Astrocyte (in vitro differentiated cells and primary cell): ENCODE data around the gene GET4. TPM values are rescaled to one million over a fixed set of nuclear protein-coding genes. Genes with fewer than 3 reads are reported as not detected.

ENCODE experiments used
- DNase-seq: peaks from one replicate; pipeline ENCODE4 v3.0.0-alpha.2; 2010; ENCODE audit warnings: low read depth
- FAIRE-seq: peaks from 2 replicates; lab custom pipeline; 2011; peaks lifted over from hg19 to GRCh38; lab: Jason Lieb, UNC
- H2AFZ ChIP-seq: 2 replicates; pipeline ENCODE4 v1.6.0; 2012; ENCODE audit warnings: low read depth, low read length, inconsistent platforms
- H3K27ac ChIP-seq: 2 replicates; pipeline ENCODE4 v1.5.1; 2011; ENCODE audit warnings: low read depth, low read length, inconsistent platforms
- H3K27me3 ChIP-seq: 2 replicates; pipeline ENCODE4 v1.6.0; 2011; ENCODE audit warnings: low read length, inconsistent platforms; ENCODE audit not compliant: insufficient read depth
- H3K36me3 ChIP-seq: 2 replicates; pipeline ENCODE4 v1.5.1; 2011; ENCODE audit warnings: low read length, inconsistent platforms; ENCODE audit not compliant: insufficient read depth
- H3K4me1 ChIP-seq: 2 replicates; pipeline ENCODE4 v1.5.1; 2011; ENCODE audit warnings: low read length, inconsistent platforms; ENCODE audit not compliant: insufficient read depth
- H3K4me2 ChIP-seq: 2 replicates; pipeline ENCODE4 v1.6.0; 2012; ENCODE audit warnings: low read length, inconsistent platforms
- H3K4me3 ChIP-seq: 2 replicates; pipeline ENCODE4 v1.5.1; 2011; ENCODE audit warnings: low read depth, mild to moderate bottlenecking, low read length, inconsistent platforms; ENCODE audit not compliant: insufficient read depth
- H3K79me2 ChIP-seq: 2 replicates; pipeline ENCODE4 v1.6.0; 2012; ENCODE audit warnings: mild to moderate bottlenecking, low read length, inconsistent platforms; ENCODE audit not compliant: insufficient read depth
- H3K9ac ChIP-seq: 2 replicates; pipeline ENCODE4 v1.6.0; 2012; ENCODE audit warnings: mild to moderate bottlenecking, low read length, inconsistent platforms
- H3K9me3 ChIP-seq: 2 replicates; pipeline ENCODE4 v1.5.1; 2012; ENCODE audit warnings: low read depth, mild to moderate bottlenecking, low read length, inconsistent platforms; ENCODE audit not compliant: insufficient read depth
- H4K20me1 ChIP-seq: 2 replicates; pipeline ENCODE4 v1.6.0; 2012; ENCODE audit warnings: low read length, inconsistent platforms; ENCODE audit not compliant: insufficient read depth
- H3K27ac Mint-ChIP-seq: one replicate; pipeline ENCODE4 v1.8.0; 2021; ENCODE audit warnings: mild to moderate bottlenecking, mixed read lengths; ENCODE audit not compliant: unreplicated experiment
- H3K27me3 Mint-ChIP-seq: one replicate; pipeline ENCODE4 v1.8.0; 2021; ENCODE audit warnings: low read depth, mixed read lengths; ENCODE audit not compliant: unreplicated experiment
- H3K36me3 Mint-ChIP-seq: one replicate; pipeline ENCODE4 v1.8.0; 2021; ENCODE audit warnings: low read depth, mixed read lengths; ENCODE audit not compliant: unreplicated experiment
- H3K4me1 Mint-ChIP-seq: one replicate; pipeline ENCODE4 v1.8.0; 2021; ENCODE audit warnings: low read depth, mixed read lengths; ENCODE audit not compliant: unreplicated experiment
- H3K4me3 Mint-ChIP-seq: one replicate; pipeline ENCODE4 v1.8.0; 2021; ENCODE audit warnings: mild to moderate bottlenecking, moderate library complexity, mixed read lengths; ENCODE audit not compliant: unreplicated experiment
- H3K9me3 Mint-ChIP-seq: one replicate; pipeline ENCODE4 v1.8.0; 2021; ENCODE audit warnings: mild to moderate bottlenecking, mixed read lengths; ENCODE audit not compliant: unreplicated experiment
- CTCF ChIP-seq: IDR thresholded peaks from 2 replicates; pipeline ENCODE4 v1.5.1; 2011; ENCODE audit warnings: low read depth, mild to moderate bottlenecking, inconsistent platforms, low read length, moderate library complexity; ENCODE audit not compliant: insufficient read depth
- EZH2 ChIP-seq: IDR thresholded peaks from 2 replicates; pipeline ENCODE4 v1.6.1; 2012; ENCODE audit warnings: mild to moderate bottlenecking, low read length, inconsistent platforms; ENCODE audit not compliant: insufficient read depth
- total RNA-seq: library from RNA; stranded (reverse); gene quantifications from 2 replicates; pipeline ENCODE4 v1.2.1, GENCODE V29; 2021

GET4 gene
- total RNA-seq, 1 donor from 2014 or later = 43.0 TPM

- TF ChIP-seq CTCF = no peak
- TF ChIP-seq EZH2 = no peak
- H3K79me2 ChIP-seq = no peaks in the 10 kb centered on the region
- H4K20me1 ChIP-seq = no peaks in the 10 kb centered on the region
- no peak overlapping the region for H3K9ac ChIP-seq
- no peak overlapping the region for H2AFZ ChIP-seq
- Mint-ChIP-seq H3K27me3 (peaks cover 12% of the 10 kb centered on the region), H3K27ac (no peak overlapping the region), H3K4me3 (no peak overlapping the region), H3K9me3 (no peaks in the 10 kb centered on the region), H3K36me3 (peaks cover 6% of the 10 kb centered on the region), H3K4me1 (no peaks in the 10 kb centered on the region)
- no peak overlapping the region for H3K4me2 ChIP-seq
- no peak overlapping the region for H3K27ac ChIP-seq
- no peak for FAIRE-seq
- no peak overlapping the region for H3K4me3 ChIP-seq
- DNase-seq = no peak
- no peaks in the 10 kb centered on the region for H3K36me3 ChIP-seq
- no peaks in the 10 kb centered on the region for H3K9me3 ChIP-seq
- H3K4me1 ChIP-seq = peaks cover 8% of the 10 kb centered on the region
- peaks cover 4% of the 10 kb centered on the region for H3K27me3 ChIP-seq
Measured at GRCh38 chr7:900331-901040, 24.1 kb downstream of the GET4 start.

GRCh38 chr7:901041-901387 is 24.7 kb downstream of the GET4 start:
- H3K27ac Mint-ChIP-seq = no peak overlapping the region
- H3K27ac ChIP-seq = no peak overlapping the region
- H3K9ac ChIP-seq = no peak overlapping the region
- H2AFZ ChIP-seq = no peak overlapping the region
- H3K79me2 ChIP-seq = no peaks in the 10 kb centered on the region
- H3K4me1 Mint-ChIP-seq = no peaks in the 10 kb centered on the region
- no peaks in the 10 kb centered on the region for H3K9me3 ChIP-seq
- H3K4me3 Mint-ChIP-seq = no peak overlapping the region
- peaks cover 8% of the 10 kb centered on the region for H3K4me1 ChIP-seq
- H3K36me3 Mint-ChIP-seq = peaks cover 5% of the 10 kb centered on the region
- peaks cover 4% of the 10 kb centered on the region for H3K27me3 ChIP-seq
- H3K27me3 Mint-ChIP-seq = peaks cover 12% of the 10 kb centered on the region
- H3K4me2 ChIP-seq = no peak overlapping the region
- no peak for FAIRE-seq
- H3K36me3 ChIP-seq = no peaks in the 10 kb centered on the region
- DNase-seq = no peak
- no peaks in the 10 kb centered on the region for H3K9me3 Mint-ChIP-seq
- no peak for TF ChIP-seq EZH2
- TF ChIP-seq CTCF = no peak
- no peaks in the 10 kb centered on the region for H4K20me1 ChIP-seq
- no peak overlapping the region for H3K4me3 ChIP-seq
